ENCODE measurements around the gene ATP6V0B. TPM values are rescaled to one million over a fixed set of nuclear protein-coding genes. Genes with fewer than 3 reads are reported as not detected.

ATP6V0B gene
- total and polyA plus RNA-seq, 2 of the 8 experiments (the other 6 are each of a cell fraction or from before 2014, with no cell fraction given), result 105 to 308 TPM

GRCh38 chr1:43996733-43997115 lies 22.0 kb downstream of the ATP6V0B start:
- H2BK20ac ChIP-seq (ENCODE audit: low read length), result no peak overlapping the region
- 91% methylated on average over 6 of the region's 6 CpGs; no CpG with 5 or more reads in 1 of the 2 experiments for WGBS, 2 experiments (ENCODE audit: extremely low coverage in 1 of 2, insufficient coverage in 1 of 2, insufficient read length in 1 of 2, insufficient replicate concordance in 2 of 2, low coverage in 1 of 2, low lambda C conversion rate in 2 of 2, missing lambda C conversion rate in 1 of 2)

More at GRCh38 chr1:43996733-43997115, 22.0 kb downstream of the ATP6V0B start:
- no peak overlapping the region for H3K4me2 ChIP-seq (ENCODE audit: insufficient read depth in 1 of 2, low read depth in 2 of 2, low read length in 2 of 2)
- ChIA-PET CTCF (ENCODE audit: partially characterized antibody) (interaction anchor here (1.0 to 21.8 kb wide), 5 partner anchors 9 to 51 kb away, joined by 3 to 478 read pairs (median 6); no protein-coding TSS in a partner anchor), POLR2A (ENCODE audit: partially characterized antibody) (interaction anchor here (3.9 to 27.1 kb wide), 3 partner anchors 24 to 34 kb away, joined by 28 to 544 read pairs (median 189); partner anchors contain the start of genes ATP6V0B, B4GALT2, DPH2 and SLC6A9)
- H3K23ac ChIP-seq (ENCODE audit: insufficient read length), result no peak overlapping the region
- no peak overlapping the region for H3K4me3 ChIP-seq (ENCODE audit: extremely low read depth in 1 of 4, insufficient read depth in 2 of 4, low read depth in 3 of 4, low read length in 4 of 4)
- H3K23me2 ChIP-seq (ENCODE audit: low read depth, low read length), result peaks cover 6% of the 10 kb centered on the region; the same call in 1 of the 2 replicates
- H3K9ac ChIP-seq (replicated peaks in 1 of 4; ENCODE audit: extremely low read depth in 1 of 4, low read depth in 3 of 4, low read length in 3 of 4), result no peak overlapping the region
- no peaks in the 10 kb centered on the region for H3K27me3 ChIP-seq (replicated peaks in 1 of 4; ENCODE audit: control insufficient read depth in 3 of 4, extremely low read depth in 1 of 4, insufficient read depth in 3 of 4, low read length in 3 of 4)
- peaks cover 2% of the 10 kb centered on the region in 2 experiments for H4K20me1 ChIP-seq (replicated peaks in 1 of 2; ENCODE audit: control insufficient read depth in 1 of 2, insufficient read depth in 2 of 2, low read length in 2 of 2)
- TF ChIP-seq SAP30 (IDR thresholded peaks at IDR 0.05; ENCODE audit: insufficient read depth, insufficient replicate concordance, low read length), result no peak
- no peak for TF ChIP-seq CTBP2 (IDR thresholded peaks at IDR 0.05; ENCODE audit: borderline replicate concordance, insufficient read depth, insufficient read length, low read length)
- H3K18ac ChIP-seq (ENCODE audit: extremely low read depth, low read length), result no peak overlapping the region
- no peak overlapping the region for H2AK5ac ChIP-seq (ENCODE audit: low read depth, low read length)
- no peak for FAIRE-seq
- no peak overlapping the region for H4K8ac ChIP-seq (ENCODE audit: extremely low read depth, insufficient read depth, low read length)
- H3K79me2 ChIP-seq (ENCODE audit: control insufficient read depth in 1 of 2, insufficient read depth in 2 of 2, low read length in 2 of 2), result no peaks in the 10 kb centered on the region
- H3K14ac ChIP-seq (ENCODE audit: insufficient read length), result no peak overlapping the region
- no peak overlapping the region for H2BK5ac ChIP-seq (ENCODE audit: low read depth, low read length)
- H3K56ac ChIP-seq (replicated peaks; ENCODE audit: insufficient read length, low read depth, low read length), result no peak overlapping the region
- no peak overlapping the region for H3K27ac ChIP-seq (ENCODE audit: low read depth, low read length)
- no peaks in the 10 kb centered on the region for H3K9me3 ChIP-seq (ENCODE audit: insufficient read depth in 2 of 2, low read depth in 1 of 2, low read length in 1 of 2)
- peaks cover 0 to 4% (median 0%) of the 10 kb centered on the region in 4 experiments; a peak in 5 of 7 replicates for H3K4me1 ChIP-seq (replicated peaks in 1 of 4; ENCODE audit: control insufficient read depth in 3 of 4, insufficient read depth in 4 of 4, low read length in 3 of 4)
- H3K4ac ChIP-seq (replicated peaks; ENCODE audit: insufficient read length, low read depth, low read length), result no peak overlapping the region
- DNase-seq (ENCODE audit: low read depth in 1 of 2, low spot score in 2 of 2), result no peak
- peaks cover 0 to 10% (median 3%) of the 10 kb centered on the region in 4 experiments; a peak in 4 of 8 replicates for H3K36me3 ChIP-seq (ENCODE audit: control insufficient read depth in 2 of 4, insufficient read depth in 4 of 4, low read length in 3 of 4)
- H2BK120ac ChIP-seq (replicated peaks; ENCODE audit: low read depth, low read length), result no peak overlapping the region
- no peaks in the 10 kb centered on the region for H3K79me1 ChIP-seq (ENCODE audit: low read depth, low read length)
- no peak overlapping the region for H2BK12ac ChIP-seq (ENCODE audit: low read depth, low read length)
- no peak overlapping the region for H2AFZ ChIP-seq (ENCODE audit: low read length)
- H2BK15ac ChIP-seq (ENCODE audit: low read length), result no peak overlapping the region
- H4K91ac ChIP-seq (replicated peaks; ENCODE audit: insufficient read length, low read length), result no peak overlapping the region
- no peak overlapping the region for H4K5ac ChIP-seq (ENCODE audit: insufficient read length, low read depth, low read length)
